ENCODE data around the gene SF3A1. TPM values are rescaled to one million over a fixed set of nuclear protein-coding genes. Genes with fewer than 3 reads are reported as not detected.

SF3A1 gene
- total and polyA plus RNA-seq, 2 of the 8 experiments (the other 6 are each of a cell fraction or from before 2014, with no cell fraction given): 27.8 to 285 TPM

DNA sequence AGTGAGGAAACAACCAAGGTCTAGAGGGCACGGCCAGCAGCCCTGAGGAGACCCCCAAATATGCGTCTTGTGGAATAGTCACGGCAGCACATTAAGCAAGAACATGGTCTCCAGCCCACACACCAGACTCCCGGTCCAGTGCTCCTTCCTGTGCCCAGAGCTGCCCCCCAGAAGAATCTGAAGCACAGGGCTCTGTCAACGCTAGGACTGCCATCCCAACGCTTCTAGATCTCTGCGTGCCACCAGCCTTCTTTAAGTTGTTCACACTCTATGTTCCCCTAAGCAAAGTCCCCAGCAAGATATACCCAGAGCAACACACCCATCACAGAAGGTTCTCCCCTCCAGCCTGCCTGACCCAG, 36.6 kb upstream of the SF3A1 start (continued):
- TF ChIP-seq TEAD4 (IDR thresholded peaks at IDR 0.05; ENCODE audit: low read depth, low read length): no peak
- no peak for TF ChIP-seq TCF12 (IDR thresholded peaks at IDR 0.05; ENCODE audit: low read depth, low read length)
- TF ChIP-seq JUND (IDR thresholded peaks at IDR 0.05; ENCODE audit: low read length): no peak
- TF ChIP-seq JUN (IDR thresholded peaks at IDR 0.05; ENCODE audit: low read depth, low read length): no peak
